WI38 (cell line): ENCODE results near the gene RPL18.
"Not testable (repeated sequence)": the region's sequence is repeated elsewhere in the genome, so short reads cannot be mapped to it uniquely, and the experiment has no call there.

Experiments used
- H3K4me3 ChIP-seq: 2 replicates; pipeline ENCODE4 v1.5.1; 2011; ENCODE audit warnings: low read depth, mild to moderate bottlenecking, control low read depth, low read length
- CTCF ChIP-seq: IDR thresholded peaks from 2 replicates; pipeline ENCODE4 v1.5.1; 2012; ENCODE audit warnings: low read depth, mild to moderate bottlenecking, control low read depth, low read length

The RPL18 gene

GRCh38 chr19:48660852-48661710, 42.1 kb upstream of the RPL18 start:
- no peak overlapping the region for H3K4me3 ChIP-seq
- TF ChIP-seq CTCF = no peak

GRCh38 chr19:48659768-48660167, 40.8 kb upstream of the RPL18 start:
- TF ChIP-seq CTCF = no peak
- no peak overlapping the region for H3K4me3 ChIP-seq

- no peak for TF ChIP-seq CTCF
- H3K4me3 ChIP-seq = no peak overlapping the region
Measured at GRCh38 chr19:48658483-48658882, 39.5 kb upstream of the RPL18 start.

GRCh38 chr19:48657828-48658227, 38.9 kb upstream of the RPL18 start:
- H3K4me3 ChIP-seq = not testable (repeated sequence)

- TF ChIP-seq CTCF = no peak
- no peak overlapping the region for H3K4me3 ChIP-seq
Measured at GRCh38 chr19:48656840-48657474, 38.0 kb upstream of the RPL18 start.

- no peak for TF ChIP-seq CTCF
- H3K4me3 ChIP-seq = no peak overlapping the region
Measured at GRCh38 chr19:48654299-48655059, 35.5 kb upstream of the RPL18 start.

- no peak for TF ChIP-seq CTCF
Measured at GRCh38 chr19:48651683-48652048, 32.7 kb upstream of the RPL18 start.

More at GRCh38 chr19:48651683-48652048, 32.7 kb upstream of the RPL18 start:
- H3K4me3 ChIP-seq = no peak overlapping the region
